SK-N-MC (cell line): ENCODE data around the gene TNNC1.

Source experiments
- DNase-seq: peaks from one replicate; pipeline ENCODE4 v3.0.0-alpha.2; 2011; ENCODE audit warnings: low read depth, low spot score
- H3K27ac ChIP-seq: fragments of 200-600 bp; sonication (generic); 2 replicates; pipeline ENCODE4 v1.5.1; 2016; ENCODE audit warnings: mixed run types
- H3K36me3 ChIP-seq: fragments of 200-600 bp; sonication (generic); 2 replicates; pipeline ENCODE4 v1.6.1; 2017; ENCODE audit warnings: antibody characterized with exemption, low read length, mixed read lengths; ENCODE audit not compliant: insufficient read depth
- H3K4me3 ChIP-seq: fragments of 200-600 bp; sonication (generic); 2 replicates; pipeline ENCODE4 v1.5.1; 2016
- H3K9ac ChIP-seq: fragments of 200-600 bp; sonication (generic); 2 replicates; pipeline ENCODE4 v1.8.0; 2017; ENCODE audit warnings: mixed run types, mixed read lengths; ENCODE audit not compliant: insufficient read length
- H3K9me3 ChIP-seq: fragments of 200-600 bp; sonication (generic); 2 replicates; pipeline ENCODE4 v1.6.1; 2017; ENCODE audit warnings: low read depth, mild to moderate bottlenecking, antibody characterized with exemption, low read length, moderate library complexity, mixed read lengths
- EZH2 ChIP-seq: fragments of 200-600 bp; sonication (generic); IDR thresholded peaks from one replicate; pipeline ENCODE4 v1.6.1; 2017; ENCODE audit warnings: antibody characterized with exemption
- FOXP2 ChIP-seq: optimal IDR thresholded peaks from 2 replicates; pipeline ENCODE3; 2011; ENCODE audit warnings: mild to moderate bottlenecking, moderate library complexity; ENCODE audit not compliant: insufficient read depth; ENCODE audit errors: extremely low read length, control extremely low read depth
- POLR2AphosphoS5 ChIP-seq: IDR thresholded peaks from 2 replicates; pipeline ENCODE4 v1.6.1; 2012; ENCODE audit warnings: mild to moderate bottlenecking, low read depth, low read length, borderline replicate concordance

The TNNC1 gene

DNA sequence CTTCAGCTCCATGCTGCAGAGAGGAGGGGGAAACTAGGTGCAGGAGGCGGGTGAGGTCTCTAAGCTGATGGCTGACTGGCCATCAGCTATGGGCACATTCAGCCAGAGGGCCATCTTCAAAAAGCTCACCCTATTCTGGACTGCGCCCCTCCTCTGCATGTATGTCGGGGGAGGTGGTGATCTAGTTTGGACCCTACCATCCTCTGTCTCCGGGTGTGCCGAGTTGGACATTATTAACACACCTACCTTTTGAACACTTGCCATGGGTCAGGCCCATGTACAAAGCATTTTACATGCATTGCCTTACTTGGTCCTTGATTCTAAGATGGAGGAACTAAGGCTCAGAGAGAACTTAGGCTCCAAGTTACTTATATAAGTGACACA lies 3.0 kb upstream of the TNNC1 start:
- no peak for DNase-seq
- Histone ChIP-seq H3K27ac (no peak overlapping the region), H3K9ac (peak overlapping the region; percentile 80), H3K4me3 (peak overlapping the region; percentile 84), H3K9me3 (no peaks in the 10 kb centered on the region), H3K36me3 (peaks cover 10% of the 10 kb centered on the region; the same call in 1 of the 2 replicates)
- TF ChIP-seq EZH2 (no peak), FOXP2 (no peak), POLR2AphosphoS5 (no peak)

DNA sequence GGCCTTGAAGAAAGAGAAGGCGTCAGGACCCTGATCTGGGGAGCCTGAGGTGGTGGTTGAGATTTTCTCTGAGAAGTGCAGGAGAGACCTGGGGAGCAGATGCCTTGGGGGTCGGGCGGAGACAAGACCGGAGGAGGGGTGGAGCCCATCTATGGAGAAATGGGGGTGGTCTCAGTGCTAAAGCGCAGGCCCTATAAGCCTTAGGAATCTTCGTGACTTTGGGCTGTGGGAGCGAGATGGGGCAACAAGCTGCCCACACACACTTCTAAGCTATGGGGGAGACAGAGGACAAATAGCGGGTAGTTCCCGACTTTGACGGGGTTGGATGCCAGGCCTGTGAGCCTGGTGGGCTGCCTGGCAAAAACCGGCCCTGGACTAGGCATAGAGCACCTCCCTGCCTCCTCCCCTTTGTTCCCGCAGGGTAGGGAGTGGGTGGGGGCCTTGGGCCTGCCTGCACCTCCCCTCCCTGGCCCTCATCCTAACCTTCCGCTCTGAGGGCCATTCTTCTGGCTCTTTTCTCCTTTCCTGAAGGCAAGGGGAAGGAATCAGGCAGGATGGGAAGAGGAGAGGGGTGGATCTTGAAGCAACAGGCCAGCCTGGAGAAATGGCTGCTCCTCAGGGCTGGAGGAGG lies 2.4 kb upstream of the TNNC1 start:
- peaks cover 10% of the 10 kb centered on the region; the same call in 1 of the 2 replicates for H3K36me3 ChIP-seq
- H3K9me3 ChIP-seq: no peaks in the 10 kb centered on the region
- no peak for DNase-seq
- TF ChIP-seq EZH2: no peak
- TF ChIP-seq POLR2AphosphoS5: no peak
- TF ChIP-seq FOXP2: no peak
- H3K27ac ChIP-seq: no peak overlapping the region
- peak overlapping the region; percentile 84 for H3K4me3 ChIP-seq
- H3K9ac ChIP-seq: peak overlapping the region; percentile 80

DNA sequence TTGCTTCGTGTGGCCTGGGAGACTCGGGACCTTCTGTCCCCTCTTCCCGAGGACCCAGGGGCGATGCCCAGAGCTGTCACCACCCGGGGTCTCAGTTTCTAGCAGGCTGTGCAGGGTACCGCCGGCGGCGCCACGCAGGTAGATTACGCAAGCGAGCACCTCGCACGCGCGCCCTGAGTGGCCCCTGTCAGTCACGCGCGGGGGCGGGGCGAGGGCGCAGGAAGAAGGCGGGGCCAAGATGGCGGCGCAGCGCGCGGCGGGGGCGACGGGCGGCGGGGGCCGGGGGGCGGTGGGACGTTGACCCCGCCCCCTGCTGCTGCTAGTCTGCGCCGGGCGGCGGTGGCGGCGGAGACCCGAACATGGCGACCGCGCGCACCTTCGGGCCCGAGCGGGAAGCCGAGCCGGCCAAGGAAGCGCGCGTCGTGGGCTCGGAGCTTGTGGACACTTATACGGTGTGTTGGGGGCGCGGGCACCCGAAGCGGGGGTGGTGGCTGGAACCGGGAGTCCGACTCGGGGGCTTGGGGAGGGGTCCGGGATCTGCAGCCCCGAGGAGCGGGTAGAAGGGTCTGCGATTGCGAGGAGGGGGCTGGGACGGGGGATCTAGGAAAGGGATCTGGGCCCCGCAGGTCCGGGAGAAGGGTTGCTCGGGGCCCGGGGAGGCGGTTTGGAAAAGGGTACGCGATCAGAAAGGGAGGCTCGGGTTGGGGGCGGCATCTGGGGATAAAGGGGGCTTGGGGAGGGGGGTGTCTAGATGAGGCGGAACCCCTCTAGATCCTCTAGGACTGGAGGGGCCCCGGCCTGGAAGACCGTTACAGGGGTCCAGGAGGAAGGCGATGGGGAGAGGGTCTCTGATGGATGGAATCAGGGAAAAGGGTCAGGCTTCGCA lies 1.7 kb upstream of the TNNC1 start, which contains the start of gene NISCH:
Gene NISCH, plus strand, starts transcription at position 322 of the 886 bp plus-strand sequence. Its CDS starts 38 bp downstream, at position 360.
- peak within 1 kb of the TSS; percentile 80 for H3K9ac ChIP-seq
- no peak for DNase-seq
- H3K9me3 ChIP-seq: no peaks in the 10 kb centered on the region
- TF ChIP-seq EZH2 (no peak), POLR2AphosphoS5 (peak; percentile 78; the same call in 1 of the 2 replicates)
- H3K36me3 ChIP-seq: peaks cover 10% of the 10 kb centered on the region; the same call in 1 of the 2 replicates
- H3K4me3 ChIP-seq: peak within 1 kb of the TSS; percentile 84
- no peak within 1 kb of the TSS for H3K27ac ChIP-seq

DNA sequence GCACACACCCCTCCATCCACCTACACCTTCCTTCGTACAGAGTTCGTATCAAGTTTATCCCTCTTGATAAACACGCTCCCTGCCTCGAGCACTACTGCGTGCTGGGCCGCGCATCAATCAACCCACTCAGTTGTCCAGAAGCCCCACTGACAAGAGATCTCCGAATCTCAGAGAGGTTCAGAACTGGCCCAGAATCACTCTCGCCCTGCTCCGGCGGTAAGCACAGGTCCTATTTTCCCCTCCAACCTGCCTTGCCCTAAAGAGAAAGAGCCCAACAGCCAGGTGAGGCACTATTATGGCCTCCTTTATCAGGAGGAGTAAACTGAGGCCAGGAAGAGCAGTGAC lies 1.1 kb upstream of the TNNC1 start:
- no peak for DNase-seq
- Histone ChIP-seq H3K36me3 (peaks cover 10% of the 10 kb centered on the region; the same call in 1 of the 2 replicates), H3K27ac (no peak overlapping the region), H3K9ac (no peak overlapping the region), H3K9me3 (no peaks in the 10 kb centered on the region), H3K4me3 (peak overlapping the region; percentile 84)
- TF ChIP-seq FOXP2 (no peak), POLR2AphosphoS5 (no peak), EZH2 (no peak)

DNA sequence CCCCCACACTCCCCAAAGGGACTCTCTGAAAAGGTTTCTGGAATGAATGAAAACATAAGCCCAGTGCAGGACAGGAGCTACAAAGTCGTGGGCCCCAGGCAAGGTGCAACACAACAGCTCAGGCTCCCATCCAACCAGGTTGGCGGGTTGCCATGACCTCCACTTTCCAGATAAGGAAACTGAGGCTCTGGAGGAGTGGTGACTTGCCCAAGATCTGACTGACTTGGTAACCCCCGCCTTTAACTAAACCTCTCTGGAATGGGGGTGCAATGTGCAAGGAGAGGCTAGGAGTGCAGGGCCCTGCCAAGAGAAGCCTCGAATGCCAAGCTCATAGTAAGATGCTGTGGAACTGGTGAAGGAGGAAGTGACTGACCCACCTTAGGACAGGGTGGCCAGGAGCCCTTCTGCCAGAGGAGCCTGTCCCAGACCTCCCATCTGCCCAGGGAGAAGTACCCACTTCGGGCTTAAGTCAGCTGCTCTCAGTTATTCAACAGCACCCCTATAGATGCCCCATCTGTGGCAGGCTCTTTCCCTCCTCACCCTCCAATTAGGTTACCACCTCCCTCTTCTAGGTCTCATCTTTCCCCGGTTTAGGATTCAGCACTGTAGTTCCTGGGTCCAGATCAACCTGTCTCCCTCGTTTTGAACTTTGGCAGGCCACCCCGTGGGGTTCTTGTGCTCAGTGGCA lies 553 bp upstream of the TNNC1 start:
- TF ChIP-seq FOXP2: no peak
- no peak for TF ChIP-seq POLR2AphosphoS5
- Histone ChIP-seq H3K4me3 (no peak overlapping the region), H3K27ac (no peak overlapping the region), H3K9me3 (no peaks in the 10 kb centered on the region), H3K36me3 (peaks cover 10% of the 10 kb centered on the region; the same call in 1 of the 2 replicates), H3K9ac (no peak overlapping the region)
- no peak for DNase-seq

DNA sequence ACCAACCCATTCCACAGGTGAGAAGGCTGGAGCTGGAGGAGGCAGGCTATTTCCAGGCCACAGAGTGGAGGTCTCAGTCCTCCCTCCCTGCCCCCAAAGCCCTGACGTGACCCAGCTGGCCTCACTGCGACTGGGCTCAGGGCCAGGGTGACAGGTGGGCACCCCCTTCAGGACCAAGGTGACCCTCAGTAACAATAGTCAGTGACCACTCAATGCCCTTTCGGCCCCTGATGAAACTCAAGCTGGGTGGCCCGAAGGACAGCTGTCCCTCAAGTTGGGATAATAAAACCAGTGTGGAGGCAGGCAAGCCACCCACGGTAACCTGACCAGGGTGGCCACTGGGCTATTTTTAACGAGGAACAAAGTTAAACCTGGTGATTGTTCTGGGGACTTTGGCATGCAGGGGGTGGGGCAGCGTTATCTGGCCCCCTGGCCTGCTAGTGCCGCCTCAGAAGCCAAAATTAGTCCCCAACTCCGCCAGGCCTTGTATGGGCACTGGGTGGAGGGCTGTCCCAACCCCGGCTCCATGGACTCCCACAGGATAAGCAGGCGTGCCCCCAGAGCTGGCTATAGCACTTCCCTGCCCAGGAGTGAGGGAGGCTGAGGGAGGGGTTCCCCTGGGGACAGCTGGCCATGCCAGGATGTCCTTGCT lies 1.1 kb downstream of the TNNC1 start:
- Histone ChIP-seq H3K9ac (no peak overlapping the region), H3K9me3 (no peaks in the 10 kb centered on the region), H3K27ac (no peak overlapping the region), H3K36me3 (no peaks in the 10 kb centered on the region), H3K4me3 (no peak overlapping the region)
- TF ChIP-seq FOXP2: no peak
- TF ChIP-seq EZH2: no peak
- no peak for TF ChIP-seq POLR2AphosphoS5
- DNase-seq: no peak

DNA sequence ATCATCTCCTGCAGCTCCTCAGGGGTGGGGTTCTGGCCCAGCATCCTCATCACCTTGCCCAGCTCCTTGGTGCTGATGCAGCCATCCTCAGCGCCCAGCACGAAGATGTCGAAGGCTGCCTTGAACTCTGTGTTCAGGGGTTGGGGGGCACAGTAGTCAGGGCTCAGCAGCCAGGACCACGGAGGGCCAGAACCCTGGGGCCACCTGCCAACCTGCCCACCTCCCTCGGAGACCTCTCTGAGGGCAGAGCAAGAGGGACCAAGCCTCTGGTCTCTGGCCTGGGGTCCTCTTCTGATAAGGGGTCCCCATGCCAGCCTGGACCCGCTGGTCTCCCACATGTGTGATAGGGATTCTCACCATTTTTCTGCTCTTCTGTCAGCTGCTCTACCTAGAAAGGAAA lies 1.7 kb downstream of the TNNC1 start:
- Histone ChIP-seq H3K9ac (no peak overlapping the region), H3K36me3 (no peaks in the 10 kb centered on the region), H3K4me3 (no peak overlapping the region), H3K9me3 (no peaks in the 10 kb centered on the region), H3K27ac (no peak overlapping the region)
- no peak for TF ChIP-seq POLR2AphosphoS5
- TF ChIP-seq EZH2: no peak
- TF ChIP-seq FOXP2: no peak
- DNase-seq: no peak
